ENCODE results near the gene CA10.

DNA sequence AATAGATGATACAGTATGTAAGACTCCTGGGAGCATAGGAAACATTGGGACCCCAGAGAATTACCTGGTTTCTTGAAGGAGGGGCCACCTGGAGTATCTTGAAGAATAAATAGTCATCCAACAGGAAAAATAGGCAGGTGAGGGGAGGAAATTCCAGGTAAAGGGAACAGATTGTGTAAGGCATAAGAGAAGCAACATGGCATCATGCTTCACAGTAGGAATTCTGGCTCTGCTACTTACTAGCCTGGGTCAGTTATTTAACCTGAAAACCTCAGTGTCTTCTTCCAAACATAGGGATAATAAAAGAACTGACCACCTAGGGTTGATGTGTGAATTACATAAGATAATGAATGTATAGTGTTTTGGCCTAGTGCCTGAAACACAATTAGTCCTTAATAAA lies 122.1 kb downstream of the CA10 start:
- TF ChIP-seq SUZ12 (IDR thresholded peaks at IDR 0.05; ENCODE audit: extremely low read depth, insufficient read depth, insufficient read length) (no peak), YY1 (IDR thresholded peaks at IDR 0.05; ENCODE audit: insufficient read depth, insufficient read length) (no peak)
